ENCODE results near the gene PLSCR3. TPM values are rescaled to one million over a fixed set of nuclear protein-coding genes. Genes with fewer than 3 reads are reported as not detected.

The PLSCR3 gene
- total RNA-seq, 1 experiment from 2014 or later, result 21.9 TPM

- no TSS peak for BruUV-seq (replicated peaks)
- no peak within 1 kb of the TSS for H3K4me3 Mint-ChIP-seq (ENCODE audit: low read depth, unreplicated experiment)
- CTCF ChIA-PET, result interaction anchor here (0.7 kb wide), 1 partner anchor 102 kb away, joined by 3 read pairs; no protein-coding TSS in a partner anchor
- intact Hi-C loops (cut with micrococcal nuclease; ENCODE audit: unreplicated experiment), result no loop called here
- H3K27me3 Mint-ChIP-seq (ENCODE audit: unreplicated experiment), result peaks cover 17% of the 10 kb centered on the region
- peak within 1 kb of the TSS; percentile 50 for H3K27ac Mint-ChIP-seq (ENCODE audit: unreplicated experiment)
- peaks cover 33% of the 10 kb centered on the region for H3K36me3 Mint-ChIP-seq (ENCODE audit: insufficient read depth, unreplicated experiment)
- peaks cover 9% of the 10 kb centered on the region for H3K4me1 Mint-ChIP-seq (ENCODE audit: low read depth, unreplicated experiment)
- H3K9me3 Mint-ChIP-seq (ENCODE audit: low read depth, unreplicated experiment), result no peaks in the 10 kb centered on the region
- DNase-seq, result no peak
- no peak for TF ChIP-seq CTCF (IDR thresholded peaks at IDR 0.05; ENCODE audit: unreplicated experiment)
Observed at GRCh38 chr17:7407485-7408251, 13.3 kb upstream of the PLSCR3 start, which contains the start of gene NLGN2. Gene NLGN2 (plus strand): TSS chr17:7407845. CDS start chr17:7408256, 411 bp downstream.

GRCh38 chr17:7407082-7407481 is 12.8 kb upstream of the PLSCR3 start:
- BruUV-seq (replicated peaks), result no TSS peak
- no peak for DNase-seq
- TF ChIP-seq CTCF (IDR thresholded peaks at IDR 0.05; ENCODE audit: unreplicated experiment), result no peak
- no peaks in the 10 kb centered on the region for H3K9me3 Mint-ChIP-seq (ENCODE audit: low read depth, unreplicated experiment)
- no peak overlapping the region for H3K27ac Mint-ChIP-seq (ENCODE audit: unreplicated experiment)
- H3K36me3 Mint-ChIP-seq (ENCODE audit: insufficient read depth, unreplicated experiment), result peaks cover 33% of the 10 kb centered on the region
- intact Hi-C loops (cut with micrococcal nuclease; ENCODE audit: unreplicated experiment), result no loop called here
- H3K4me3 Mint-ChIP-seq (ENCODE audit: low read depth, unreplicated experiment), result no peak overlapping the region
- peaks cover 9% of the 10 kb centered on the region for H3K4me1 Mint-ChIP-seq (ENCODE audit: low read depth, unreplicated experiment)
- peaks cover 17% of the 10 kb centered on the region for H3K27me3 Mint-ChIP-seq (ENCODE audit: unreplicated experiment)
- CTCF ChIA-PET, result interaction anchor here (0.7 kb wide), 1 partner anchor 102 kb away, joined by 3 read pairs; no protein-coding TSS in a partner anchor

GRCh38 chr17:7406235-7406825 is 12.0 kb upstream of the PLSCR3 start:
- peak overlapping the region; percentile 76 for H3K4me3 Mint-ChIP-seq (ENCODE audit: low read depth, unreplicated experiment)
- H3K27ac Mint-ChIP-seq (ENCODE audit: unreplicated experiment), result peak overlapping the region; percentile 23
- peaks cover 17% of the 10 kb centered on the region for H3K27me3 Mint-ChIP-seq (ENCODE audit: unreplicated experiment)
- peaks cover 9% of the 10 kb centered on the region for H3K4me1 Mint-ChIP-seq (ENCODE audit: low read depth, unreplicated experiment)
- CTCF ChIA-PET, result no interaction called here
- H3K9me3 Mint-ChIP-seq (ENCODE audit: low read depth, unreplicated experiment), result no peaks in the 10 kb centered on the region
- no TSS peak for BruUV-seq (replicated peaks)
- TF ChIP-seq CTCF (IDR thresholded peaks at IDR 0.05; ENCODE audit: unreplicated experiment), result no peak
- H3K36me3 Mint-ChIP-seq (ENCODE audit: insufficient read depth, unreplicated experiment), result peaks cover 38% of the 10 kb centered on the region
- intact Hi-C loops (cut with micrococcal nuclease; ENCODE audit: unreplicated experiment), result no loop called here
- no peak for DNase-seq

GRCh38 chr17:7405350-7406234 is 11.3 kb upstream of the PLSCR3 start:
- peak overlapping the region; percentile 76 for H3K4me3 Mint-ChIP-seq (ENCODE audit: low read depth, unreplicated experiment)
- CTCF ChIA-PET, result no interaction called here
- intact Hi-C loops (cut with micrococcal nuclease; ENCODE audit: unreplicated experiment), result no loop called here
- H3K4me1 Mint-ChIP-seq (ENCODE audit: low read depth, unreplicated experiment), result peaks cover 9% of the 10 kb centered on the region
- H3K36me3 Mint-ChIP-seq (ENCODE audit: insufficient read depth, unreplicated experiment), result peaks cover 39% of the 10 kb centered on the region
- DNase-seq, result no peak
- no TSS peak for BruUV-seq (replicated peaks)
- no peaks in the 10 kb centered on the region for H3K9me3 Mint-ChIP-seq (ENCODE audit: low read depth, unreplicated experiment)
- peak overlapping the region; percentile 23 for H3K27ac Mint-ChIP-seq (ENCODE audit: unreplicated experiment)
- TF ChIP-seq CTCF (IDR thresholded peaks at IDR 0.05; ENCODE audit: unreplicated experiment), result no peak
- H3K27me3 Mint-ChIP-seq (ENCODE audit: unreplicated experiment), result peaks cover 17% of the 10 kb centered on the region

Measured in Calu3 (cell line).